Gastrocnemius medialis (tissue), 4 donors: Measurements from ENCODE around the gene ZNF407. TPM values are rescaled to one million over a fixed set of nuclear protein-coding genes. Genes with fewer than 3 reads are reported as not detected.

ENCODE experiments used
- ATAC-seq, 2 donors: fragments of 150-250 bp; one replicate each; pipeline ENCODE4 v1.9.1; 2016
- DNase-seq, 2 donors: peaks; one replicate each; pipeline ENCODE4 v3.0.0-alpha.2; 2019
- H3K27ac ChIP-seq, 4 donors: fragments of 200-600 bp; sonication (generic); 1 replicate in 1 of 4; 2 replicates in 3 of 4; pipeline ENCODE4 v1.5.1; 2016 to 2018; ENCODE audit warnings: mild to moderate bottlenecking in 2 of 4, moderate library complexity in 1 of 4
- H3K27me3 ChIP-seq, 3 donors: fragments of 200-600 bp; sonication (generic) in 2 of 3; 1 replicate in 1 of 3; 2 replicates in 2 of 3; pipeline versions ENCODE4 v1.5.1 to v1.6.0; 2016 to 2019; ENCODE audit warnings: mild to moderate bottlenecking in 1 of 3, moderate library complexity in 1 of 3
- H3K36me3 ChIP-seq, 2 donors: fragments of 200-600 bp; sonication (generic) in 1 of 2; one replicate each; pipeline ENCODE4 v1.5.1; 2017 to 2018
- H3K4me1 ChIP-seq, 2 donors: fragments of 200-600 bp; sonication (generic) in 1 of 2; one replicate each; pipeline ENCODE4 v1.5.1; 2016 to 2017; ENCODE audit warnings: mild to moderate bottlenecking in 2 of 2
- H3K4me3 ChIP-seq, 4 donors: fragments of 200-600 bp; sonication (generic) in 3 of 4; 1 replicate in 1 of 4; 2 replicates in 3 of 4; pipeline ENCODE4 v1.5.1; 2016 to 2019; ENCODE audit warnings: mild to moderate bottlenecking in 2 of 4
- H3K9me3 ChIP-seq, 3 donors: fragments of 200-600 bp; sonication (generic) in 2 of 3; 1 replicate in 1 of 3; 2 replicates in 2 of 3; pipeline ENCODE4 v1.5.1; 2016 to 2019
- CTCF ChIP-seq, 5 experiments: fragments of 450-650 bp in 3 of 5; fragments of 200-600 bp in 2 of 5; sonication (generic) in 2 of 5; IDR thresholded peaks in 4 of 5; conservative IDR thresholded peaks in 1 of 5; 1 replicate in 4 of 5; 2 replicates in 1 of 5; pipeline ENCODE4 v1.5.1; 2016 to 2019; ENCODE audit warnings: antibody characterized with exemption in 5 of 5, mild to moderate bottlenecking in 3 of 5, moderate library complexity in 3 of 5
- POLR2A ChIP-seq, 2 donors: fragments of 450-650 bp; IDR thresholded peaks; one replicate each; pipeline ENCODE4 v1.6.1; 2017; ENCODE audit warnings: antibody characterized with exemption in 2 of 2, mild to moderate bottlenecking in 2 of 2, moderate library complexity in 2 of 2
- in situ Hi-C, 4 donors: fragments of 200-750 bp; cut with MboI; loops; one replicate each; pipeline versions ENCODE4 v1.15.0 to v1.8.0; 2017; ENCODE audit warnings: low sequenced_read_pairs in 4 of 4
- intact Hi-C: fragments of 100-400 bp; cut with DNase I; formaldehyde crosslinking; loops from one replicate; pipeline ENCODE4 v1.15.1; 2023; ENCODE audit warnings: low total_unique reads
- total RNA-seq, 4 donors: library from RNA; depleted of rRNA; stranded (reverse); fragments of >200 nt; gene quantifications; one replicate each; pipeline versions ENCODE4 v1.1.0 to v1.2.3, GENCODE V29; 2016

Gene ZNF407
- total RNA-seq, 4 donors from 2014 or later: 5.9 to 11.4 (median 9.2) TPM

GRCh38 chr18:74679679-74680076 is 82.0 kb downstream of the ZNF407 start:
- no peaks in the 10 kb centered on the region for H3K27me3 ChIP-seq
- in situ Hi-C loops: no loop called here
- H3K36me3 ChIP-seq: peaks cover 0 to 6% of the 10 kb centered on the region in 2 donors
- H3K27ac ChIP-seq: no peak overlapping the region
- no peaks in the 10 kb centered on the region for H3K9me3 ChIP-seq
- no peaks in the 10 kb centered on the region for H3K4me1 ChIP-seq
- intact Hi-C loops: no loop called here
- H3K4me3 ChIP-seq: no peak overlapping the region
- ATAC-seq (no peak), DNase-seq (no peak)
- TF ChIP-seq CTCF (IDR thresholded peaks at IDR 0.05 in 4 of 5, conservative IDR thresholded peaks at IDR 0.05 in 1 of 5): no peak
- no peak for TF ChIP-seq POLR2A (IDR thresholded peaks at IDR 0.05)

- ATAC-seq: no peak
- Histone ChIP-seq H3K4me1 (no peaks in the 10 kb centered on the region), H3K36me3 (peaks cover 0 to 3% of the 10 kb centered on the region in 2 donors), H3K27me3 (no peaks in the 10 kb centered on the region), H3K27ac (no peak overlapping the region), H3K9me3 (no peaks in the 10 kb centered on the region), H3K4me3 (no peak overlapping the region)
- no peak for TF ChIP-seq POLR2A (IDR thresholded peaks at IDR 0.05)
- in situ Hi-C loops: no loop called here
- intact Hi-C loops: no loop called here
- DNase-seq: no peak
These were observed 84.7 kb downstream of the ZNF407 start for GRCh38 chr18:74682141-74682990.

GRCh38 chr18:74682991-74683297 is 85.3 kb downstream of the ZNF407 start:
- Histone ChIP-seq H3K27me3 (no peaks in the 10 kb centered on the region), H3K4me1 (no peaks in the 10 kb centered on the region), H3K36me3 (no peaks in the 10 kb centered on the region), H3K9me3 (no peaks in the 10 kb centered on the region), H3K27ac (no peak overlapping the region), H3K4me3 (no peak overlapping the region)
- no peak for DNase-seq
- in situ Hi-C loops (no loop called here), intact Hi-C loops (no loop called here)
- ATAC-seq: no peak
- TF ChIP-seq POLR2A (IDR thresholded peaks at IDR 0.05) (no peak), CTCF (IDR thresholded peaks at IDR 0.05 in 4 of 5, conservative IDR thresholded peaks at IDR 0.05 in 1 of 5) (no peak)

GRCh38 chr18:74683573-74683972 is 85.9 kb downstream of the ZNF407 start:
- H3K27me3 ChIP-seq: no peaks in the 10 kb centered on the region
- no peaks in the 10 kb centered on the region for H3K9me3 ChIP-seq
- ATAC-seq (no peak), DNase-seq (no peak)
- no peak for TF ChIP-seq CTCF (IDR thresholded peaks at IDR 0.05 in 4 of 5, conservative IDR thresholded peaks at IDR 0.05 in 1 of 5)
- no peak for TF ChIP-seq POLR2A (IDR thresholded peaks at IDR 0.05)
- intact Hi-C loops (no loop called here), in situ Hi-C loops (no loop called here)
- no peaks in the 10 kb centered on the region for H3K4me1 ChIP-seq
- no peak overlapping the region for H3K4me3 ChIP-seq
- no peak overlapping the region for H3K27ac ChIP-seq
- H3K36me3 ChIP-seq: no peaks in the 10 kb centered on the region

- H3K9me3 ChIP-seq: no peaks in the 10 kb centered on the region
- ATAC-seq: no peak
- in situ Hi-C loops: no loop called here
These were observed 91.6 kb downstream of the ZNF407 start for GRCh38 chr18:74689251-74689650.

More at GRCh38 chr18:74689251-74689650, 91.6 kb downstream of the ZNF407 start:
- no peaks in the 10 kb centered on the region for H3K27me3 ChIP-seq
- H3K27ac ChIP-seq: no peak overlapping the region
- intact Hi-C loops: no loop called here
- no peak overlapping the region for H3K4me3 ChIP-seq
- TF ChIP-seq POLR2A (IDR thresholded peaks at IDR 0.05) (no peak), CTCF (IDR thresholded peaks at IDR 0.05 in 4 of 5, conservative IDR thresholded peaks at IDR 0.05 in 1 of 5) (no peak)
- H3K36me3 ChIP-seq: no peaks in the 10 kb centered on the region
- H3K4me1 ChIP-seq: peaks cover 0 to 5% of the 10 kb centered on the region in 2 donors
- DNase-seq: no peak
